PC-3 (cell line): ENCODE measurements around the gene UBAC2.

Experiments
- CTCF ChIP-seq: fragments of 300-600 bp; sonication (generic); conservative IDR thresholded peaks from 2 replicates; pipeline ENCODE4 v1.5.1; 2017; ENCODE audit warnings: antibody characterized with exemption, low read depth, mild to moderate bottlenecking, low read length
- EZH2 ChIP-seq: fragments of 300-600 bp; sonication (generic); IDR thresholded peaks from one replicate; pipeline ENCODE4 v1.6.1; 2017; ENCODE audit warnings: antibody characterized with exemption, mild to moderate bottlenecking, low read length; ENCODE audit not compliant: unreplicated experiment

GRCh38 chr13:99211421-99212035 lies 10.9 kb downstream of the UBAC2 start:
- TF ChIP-seq EZH2 = no peak
- TF ChIP-seq CTCF = no peak
